Measurements from ENCODE around the gene RHBDF1.

DNA sequence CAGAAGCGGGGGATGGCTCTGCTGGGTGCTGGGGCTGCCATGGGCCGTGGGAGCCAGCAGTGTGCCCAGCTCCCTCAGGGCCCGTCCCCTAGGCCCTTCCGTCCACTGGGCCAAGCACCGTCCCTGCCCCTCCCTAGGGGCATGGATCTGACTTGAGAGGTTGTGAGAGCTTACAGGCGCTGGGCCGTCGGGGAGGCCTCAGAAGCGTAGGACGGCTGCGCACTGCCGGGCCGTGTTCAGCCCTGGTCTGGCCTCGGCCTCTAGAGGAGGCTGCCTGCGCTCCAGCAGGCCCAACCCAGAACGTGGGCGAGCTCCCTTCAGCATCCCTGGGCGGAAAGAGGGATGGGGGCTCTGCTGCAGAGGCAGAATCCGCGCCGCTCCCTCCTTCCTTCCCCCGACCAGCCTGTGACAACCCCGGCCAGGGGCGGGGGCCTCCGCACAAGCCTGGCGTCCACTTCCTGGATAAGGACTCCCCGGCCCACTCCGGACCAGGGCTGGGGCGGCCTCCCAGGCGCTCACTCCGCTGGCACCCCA is 4.9 kb upstream of the RHBDF1 start:
- no peak for TF ChIP-seq NFIC (IDR thresholded peaks at IDR 0.05)
- no peak for TF ChIP-seq CREB1 (IDR thresholded peaks at IDR 0.05; ENCODE audit: low read depth)
- TF ChIP-seq EP300 (IDR thresholded peaks at IDR 0.05; ENCODE audit: borderline replicate concordance), result no peak
- TF ChIP-seq RAD21 (IDR thresholded peaks at IDR 0.05; ENCODE audit: low read depth), result no peak
- TF ChIP-seq FOXM1 (IDR thresholded peaks at IDR 0.05; ENCODE audit: borderline replicate concordance, low read depth), result no peak
- no peak for TF ChIP-seq TAF1 (IDR thresholded peaks at IDR 0.05; ENCODE audit: low read depth)
- TF ChIP-seq, protein P1, sequence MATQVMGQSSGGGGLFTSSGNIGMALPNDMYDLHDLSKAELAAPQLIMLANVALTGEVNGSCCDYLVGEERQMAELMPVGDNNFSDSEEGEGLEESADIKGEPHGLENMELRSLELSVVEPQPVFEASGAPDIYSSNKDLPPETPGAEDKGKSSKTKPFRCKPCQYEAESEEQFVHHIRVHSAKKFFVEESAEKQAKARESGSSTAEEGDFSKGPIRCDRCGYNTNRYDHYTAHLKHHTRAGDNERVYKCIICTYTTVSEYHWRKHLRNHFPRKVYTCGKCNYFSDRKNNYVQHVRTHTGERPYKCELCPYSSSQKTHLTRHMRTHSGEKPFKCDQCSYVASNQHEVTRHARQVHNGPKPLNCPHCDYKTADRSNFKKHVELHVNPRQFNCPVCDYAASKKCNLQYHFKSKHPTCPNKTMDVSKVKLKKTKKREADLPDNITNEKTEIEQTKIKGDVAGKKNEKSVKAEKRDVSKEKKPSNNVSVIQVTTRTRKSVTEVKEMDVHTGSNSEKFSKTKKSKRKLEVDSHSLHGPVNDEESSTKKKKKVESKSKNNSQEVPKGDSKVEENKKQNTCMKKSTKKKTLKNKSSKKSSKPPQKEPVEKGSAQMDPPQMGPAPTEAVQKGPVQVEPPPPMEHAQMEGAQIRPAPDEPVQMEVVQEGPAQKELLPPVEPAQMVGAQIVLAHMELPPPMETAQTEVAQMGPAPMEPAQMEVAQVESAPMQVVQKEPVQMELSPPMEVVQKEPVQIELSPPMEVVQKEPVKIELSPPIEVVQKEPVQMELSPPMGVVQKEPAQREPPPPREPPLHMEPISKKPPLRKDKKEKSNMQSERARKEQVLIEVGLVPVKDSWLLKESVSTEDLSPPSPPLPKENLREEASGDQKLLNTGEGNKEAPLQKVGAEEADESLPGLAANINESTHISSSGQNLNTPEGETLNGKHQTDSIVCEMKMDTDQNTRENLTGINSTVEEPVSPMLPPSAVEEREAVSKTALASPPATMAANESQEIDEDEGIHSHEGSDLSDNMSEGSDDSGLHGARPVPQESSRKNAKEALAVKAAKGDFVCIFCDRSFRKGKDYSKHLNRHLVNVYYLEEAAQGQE (IDR thresholded peaks at IDR 0.05; ENCODE audit: low read depth), result no peak
- no peak for TF ChIP-seq YY1 (IDR thresholded peaks at IDR 0.05; ENCODE audit: low read depth)
- TF ChIP-seq ZBTB7A (IDR thresholded peaks at IDR 0.05; ENCODE audit: low read depth), result no peak
- TF ChIP-seq, protein P2, sequence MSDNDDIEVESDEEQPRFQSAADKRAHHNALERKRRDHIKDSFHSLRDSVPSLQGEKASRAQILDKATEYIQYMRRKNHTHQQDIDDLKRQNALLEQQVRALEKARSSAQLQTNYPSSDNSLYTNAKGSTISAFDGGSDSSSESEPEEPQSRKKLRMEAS (IDR thresholded peaks at IDR 0.05), result no peak
- no peak for TF ChIP-seq EGR1 (IDR thresholded peaks at IDR 0.05)
- no peak for TF ChIP-seq TCF12 (IDR thresholded peaks at IDR 0.05; ENCODE audit: low read depth)
- no peak for TF ChIP-seq CEBPB (IDR thresholded peaks at IDR 0.05)
- TF ChIP-seq TEAD4 (IDR thresholded peaks at IDR 0.05), result no peak
